Measurements from ENCODE around the gene DGKD.

DNA sequence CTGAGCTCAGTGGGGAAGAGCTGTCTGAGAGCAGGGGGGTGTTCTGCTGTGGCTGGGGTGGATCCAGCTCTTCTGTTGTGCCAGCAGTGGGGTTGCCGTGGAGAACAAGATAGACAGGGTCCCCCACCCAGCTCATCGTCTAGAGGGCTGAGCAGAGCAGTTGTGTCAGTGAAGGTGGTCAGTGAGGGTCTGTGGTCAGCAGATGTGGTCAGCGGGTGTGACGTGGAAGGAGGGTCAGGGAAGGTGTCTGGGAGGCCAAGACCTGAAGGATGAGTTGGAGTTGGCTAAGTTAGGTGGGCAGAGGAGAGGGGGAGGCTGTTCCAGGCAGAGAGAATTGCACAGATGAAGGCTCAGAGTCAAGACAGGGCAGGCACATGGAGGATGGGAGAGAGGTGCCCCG is 103.1 kb downstream of the DGKD start:
- TF ChIP-seq, protein P1, sequence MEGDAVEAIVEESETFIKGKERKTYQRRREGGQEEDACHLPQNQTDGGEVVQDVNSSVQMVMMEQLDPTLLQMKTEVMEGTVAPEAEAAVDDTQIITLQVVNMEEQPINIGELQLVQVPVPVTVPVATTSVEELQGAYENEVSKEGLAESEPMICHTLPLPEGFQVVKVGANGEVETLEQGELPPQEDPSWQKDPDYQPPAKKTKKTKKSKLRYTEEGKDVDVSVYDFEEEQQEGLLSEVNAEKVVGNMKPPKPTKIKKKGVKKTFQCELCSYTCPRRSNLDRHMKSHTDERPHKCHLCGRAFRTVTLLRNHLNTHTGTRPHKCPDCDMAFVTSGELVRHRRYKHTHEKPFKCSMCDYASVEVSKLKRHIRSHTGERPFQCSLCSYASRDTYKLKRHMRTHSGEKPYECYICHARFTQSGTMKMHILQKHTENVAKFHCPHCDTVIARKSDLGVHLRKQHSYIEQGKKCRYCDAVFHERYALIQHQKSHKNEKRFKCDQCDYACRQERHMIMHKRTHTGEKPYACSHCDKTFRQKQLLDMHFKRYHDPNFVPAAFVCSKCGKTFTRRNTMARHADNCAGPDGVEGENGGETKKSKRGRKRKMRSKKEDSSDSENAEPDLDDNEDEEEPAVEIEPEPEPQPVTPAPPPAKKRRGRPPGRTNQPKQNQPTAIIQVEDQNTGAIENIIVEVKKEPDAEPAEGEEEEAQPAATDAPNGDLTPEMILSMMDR (IDR thresholded peaks at IDR 0.05) = no peak
- TF ChIP-seq FOXK1 (CRISPR knock-in tag; IDR thresholded peaks at IDR 0.05) = no peak
